HTR-8/SVneo (cell line): ENCODE measurements around the gene USP7.
"Not testable (repeated sequence)": the region's sequence is repeated elsewhere in the genome, so short reads cannot be mapped to it uniquely, and the experiment has no call there.

Experiments used
- DNase-seq: peaks from one replicate; pipeline ENCODE4 v3.0.0; 2011; ENCODE audit warnings: low spot score, mixed read lengths; ENCODE audit not compliant: insufficient read length
- FAIRE-seq: peaks from 2 replicates; lab custom pipeline; 2011; peaks lifted over from hg19 to GRCh38; lab: Jason Lieb, UNC

USP7 gene

GRCh38 chr16:8886593-8887430 lies 76.9 kb downstream of the USP7 start:
- FAIRE-seq = no peak
- DNase-seq = no peak

- DNase-seq (peak; percentile 63), FAIRE-seq (peak; percentile 9)
Measured at GRCh38 chr16:8885674-8886592, 77.8 kb downstream of the USP7 start.

- FAIRE-seq (no peak), DNase-seq (no peak)
Measured at GRCh38 chr16:8882725-8883377, 80.9 kb downstream of the USP7 start.

GRCh38 chr16:8882041-8882617 lies 81.6 kb downstream of the USP7 start, which contains the start of gene LITAFD:
TSS of gene LITAFD (plus strand) at chr16:8882351. CDS start at chr16:8884356, 2,005 bp downstream.
- no peak for FAIRE-seq
- no peak for DNase-seq

GRCh38 chr16:8880839-8881510 lies 82.7 kb downstream of the USP7 start:
- FAIRE-seq (no peak), DNase-seq (no peak)

- peak; percentile 64 for DNase-seq
- FAIRE-seq = no peak
Measured at GRCh38 chr16:8878523-8878911, 85.2 kb downstream of the USP7 start.

- FAIRE-seq (no peak), DNase-seq (no peak)
Measured at GRCh38 chr16:8877894-8878522, 85.7 kb downstream of the USP7 start.

- FAIRE-seq, DNase-seq: not testable (repeated sequence)
Measured at GRCh38 chr16:8875317-8875716, 88.4 kb downstream of the USP7 start.

- no peak for DNase-seq
- FAIRE-seq = no peak
Measured at GRCh38 chr16:8874388-8874787, 89.3 kb downstream of the USP7 start.

- FAIRE-seq, DNase-seq: not testable (repeated sequence)
Measured at GRCh38 chr16:8873866-8874195, 89.9 kb downstream of the USP7 start.

- FAIRE-seq = no peak
- DNase-seq = no peak
Measured at GRCh38 chr16:8872967-8873865, 90.5 kb downstream of the USP7 start.

GRCh38 chr16:8872071-8872470 lies 91.6 kb downstream of the USP7 start:
- FAIRE-seq = no peak

GRCh38 chr16:8869988-8870241 lies 93.8 kb downstream of the USP7 start:
- FAIRE-seq, DNase-seq: not testable (repeated sequence)

More at GRCh38 chr16:8872071-8872470, 91.6 kb downstream of the USP7 start:
- DNase-seq = no peak

GRCh38 chr16:8869212-8869987 lies 94.3 kb downstream of the USP7 start:
- DNase-seq (no peak), FAIRE-seq (no peak)

GRCh38 chr16:8868416-8869211 lies 95.1 kb downstream of the USP7 start, which contains the start of gene CARHSP1:
TSS of gene CARHSP1 (minus strand) at chr16:8869006. CDS start at chr16:8859328, 9,678 bp downstream.
- DNase-seq (peak; percentile 93), FAIRE-seq (no peak)

- FAIRE-seq (no peak), DNase-seq (no peak)
Measured at GRCh38 chr16:8867932-8868415, 95.7 kb downstream of the USP7 start.
